H1 (cell line): ENCODE data around the gene ABCG1. TPM values are rescaled to one million over a fixed set of nuclear protein-coding genes. Genes with fewer than 3 reads are reported as not detected.

Experiments
- MAX ChIP-seq: IDR thresholded peaks from 2 replicates; pipeline ENCODE4 v1.6.1; 2012; ENCODE audit warnings: inconsistent platforms
- RBBP5 ChIP-seq: IDR thresholded peaks from 2 replicates; pipeline ENCODE4 v1.7.1; 2012; ENCODE audit warnings: low read depth, mild to moderate bottlenecking, inconsistent platforms, low read length, moderate library complexity, borderline replicate concordance
- RXRA ChIP-seq: IDR thresholded peaks from 2 replicates; pipeline ENCODE4 v1.6.1; 2011; ENCODE audit warnings: low read depth, mild to moderate bottlenecking, low read length, moderate library complexity; ENCODE audit not compliant: insufficient read depth
- polyA plus RNA-seq, 7 experiments: library from polyadenylated mRNA; depleted of rRNA in 3 of 7; stranded (reverse) in 5 of 7; unstranded in 2 of 7; fragments of >200 nt in 5 of 7; fragments of 200-250 nt in 2 of 7; gene quantifications; 1 replicate in 5 of 7; 2 replicates in 1 of 7; 4 replicates in 1 of 7; pipeline versions ENCODE4 v1.2.1 to v1.2.3, GENCODE V29; 2011 to 2013; ENCODE audit warnings: missing spikeins in 2 of 7, mixed read lengths in 2 of 7
- total RNA-seq: library from RNA; stranded (reverse); fragmentation: NEBNext Ultra II Directional; extraction: Animal tissue kit (Norgen Biotek cat#: 25700); gene quantifications from 2 replicates; pipeline ENCODE4 v1.2.1, GENCODE V29; 2021

The ABCG1 gene
- total and polyA plus RNA-seq, 2 of the 8 experiments (the other 6 are each of a cell fraction or from before 2014, with no cell fraction given) = 2.1 to 4.0 TPM

GRCh38 chr21:42252325-42252654 lies 33.4 kb downstream of the ABCG1 start (continued):
- TF ChIP-seq MAX (no peak), RXRA (no peak), RBBP5 (no peak)
- TF ChIP-seq, all 59 proteins: peak for 0
